HG03060 (cell line): ENCODE data around the gene SEC61A1.

ENCODE experiments used
- ATAC-seq: cut with Tn5 transposase; IDR thresholded peaks from one replicate; pipeline ENCODE4 v1.9.1; 2021; ENCODE audit warnings: low read depth, moderate number of reproducible peaks; ENCODE audit not compliant: unreplicated experiment

Gene SEC61A1

DNA sequence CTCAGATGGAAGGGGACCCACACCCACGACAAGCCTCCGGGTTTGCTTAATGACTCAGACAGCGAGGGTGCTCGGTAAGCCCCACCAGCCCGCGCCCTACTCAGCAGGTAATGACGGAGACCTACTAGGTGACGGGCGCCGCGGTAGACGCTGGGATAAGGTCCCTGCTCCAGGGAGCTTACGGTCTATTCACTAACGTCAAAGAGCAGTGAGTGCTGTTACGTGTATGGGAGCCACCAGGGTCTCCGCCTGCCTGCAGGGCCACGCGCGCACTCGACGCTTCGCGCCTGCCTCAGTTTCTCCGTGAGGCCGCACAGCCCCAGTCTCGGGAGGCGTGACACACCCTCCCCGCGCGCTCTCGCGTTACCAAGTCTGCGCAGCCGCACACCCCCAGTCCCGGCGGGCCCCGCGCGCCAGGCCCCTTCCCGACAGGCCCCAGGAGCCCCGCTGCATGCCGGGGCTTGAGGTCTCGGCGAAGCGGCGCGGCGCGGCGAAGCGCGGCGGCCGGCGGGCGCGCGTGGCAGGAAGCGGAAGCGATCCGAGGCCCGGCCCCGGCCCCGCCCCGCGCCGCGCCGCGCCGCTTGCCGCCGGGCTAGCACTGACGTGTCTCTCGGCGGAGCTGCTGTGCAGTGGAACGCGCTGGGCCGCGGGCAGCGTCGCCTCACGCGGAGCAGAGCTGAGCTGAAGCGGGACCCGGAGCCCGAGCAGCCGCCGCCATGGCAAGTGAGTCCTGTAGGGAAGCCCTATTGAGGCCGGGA is at the start of gene SEC61A1:
Gene SEC61A1, plus strand, starts transcription at position 601 of the 758 bp plus-strand sequence. Its CDS starts 116 bp downstream, at position 717.
- no peak for ATAC-seq

DNA sequence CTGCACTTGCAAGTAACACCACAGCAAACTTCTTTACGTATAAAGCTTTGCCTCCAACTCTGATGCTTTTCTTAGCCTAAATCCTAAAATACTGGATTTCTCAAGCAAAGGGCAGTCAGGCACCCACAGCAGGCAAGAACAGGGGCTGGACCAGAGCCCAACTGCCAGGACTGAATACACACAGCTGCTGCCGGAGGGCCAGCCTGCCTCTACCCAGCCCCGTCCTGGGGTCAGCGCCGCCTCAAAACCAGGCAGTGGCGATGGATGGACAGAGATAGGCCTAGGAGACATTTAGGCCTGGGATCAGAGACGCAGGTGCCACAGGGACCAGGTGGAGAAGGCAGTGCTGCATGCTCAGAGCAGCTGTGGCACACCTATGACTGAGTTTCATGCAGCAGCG is 47.6 kb upstream of the SEC61A1 start:
- no peak for ATAC-seq

DNA sequence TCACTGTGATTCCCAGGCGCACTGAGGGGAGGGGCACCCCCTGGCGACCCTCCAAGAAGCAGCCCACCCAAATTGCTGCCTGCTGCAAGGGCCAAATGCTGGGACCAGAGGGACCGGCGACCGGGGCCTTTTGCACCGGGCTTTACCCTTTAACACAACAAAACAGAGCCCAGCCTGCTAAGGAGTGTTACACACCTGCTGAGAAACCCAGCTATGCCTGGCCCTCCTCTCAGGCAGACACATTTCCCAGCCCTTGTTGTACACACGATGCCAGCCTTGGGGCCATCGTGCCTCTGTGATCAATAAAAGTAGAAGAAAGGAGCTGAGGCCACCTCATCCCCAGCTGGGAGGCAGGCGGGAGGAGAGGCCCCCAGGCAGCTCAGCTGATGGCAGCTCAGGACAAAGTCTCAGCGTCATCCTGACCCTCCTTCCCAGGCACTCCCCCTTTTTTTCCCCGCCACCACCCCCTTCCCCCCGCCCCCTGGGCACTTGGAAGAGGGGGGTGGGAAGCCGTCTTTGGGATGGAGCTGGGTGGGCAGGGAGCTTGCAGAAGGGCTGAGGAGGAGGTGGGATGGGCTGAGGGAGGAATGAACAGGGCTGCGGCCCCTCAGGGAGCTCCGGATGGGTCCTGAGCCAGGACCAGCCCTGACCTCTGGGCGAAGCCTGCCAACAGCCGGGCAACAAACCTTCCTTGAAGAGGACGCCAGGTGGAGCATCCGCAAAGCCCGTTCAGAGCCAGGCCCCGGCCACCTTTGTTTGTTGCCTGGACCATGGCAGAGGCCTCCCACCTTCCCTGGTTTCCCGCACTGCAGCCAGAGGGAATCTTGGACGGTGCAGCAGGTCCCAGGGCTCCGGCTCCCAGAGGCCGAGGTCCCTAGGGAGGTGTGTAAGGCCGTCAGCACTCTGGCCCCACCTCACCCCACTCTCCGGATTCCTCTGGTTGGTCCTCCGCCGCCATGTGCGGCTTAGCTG is 45.9 kb upstream of the SEC61A1 start:
- ATAC-seq: no peak

DNA sequence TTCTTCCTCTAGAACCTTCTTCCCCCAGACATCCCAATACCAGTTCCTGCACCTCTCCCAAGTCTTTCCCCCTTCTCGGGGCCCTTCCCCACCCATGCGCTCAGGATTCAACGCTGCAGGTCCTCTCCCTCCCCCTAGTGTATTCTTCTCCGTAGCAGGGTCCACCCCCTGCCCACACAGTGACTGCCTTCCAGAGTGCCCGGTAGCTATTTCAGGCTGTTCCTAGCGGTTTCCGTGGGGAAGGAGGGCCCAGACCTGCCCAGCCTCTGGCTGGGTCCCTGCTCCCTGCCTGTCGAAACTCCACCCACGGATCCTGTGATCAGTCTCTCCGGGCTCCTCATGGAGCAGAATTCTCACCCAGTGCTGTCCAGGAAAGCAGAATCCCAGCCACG is 45.2 kb upstream of the SEC61A1 start:
- no peak for ATAC-seq

DNA sequence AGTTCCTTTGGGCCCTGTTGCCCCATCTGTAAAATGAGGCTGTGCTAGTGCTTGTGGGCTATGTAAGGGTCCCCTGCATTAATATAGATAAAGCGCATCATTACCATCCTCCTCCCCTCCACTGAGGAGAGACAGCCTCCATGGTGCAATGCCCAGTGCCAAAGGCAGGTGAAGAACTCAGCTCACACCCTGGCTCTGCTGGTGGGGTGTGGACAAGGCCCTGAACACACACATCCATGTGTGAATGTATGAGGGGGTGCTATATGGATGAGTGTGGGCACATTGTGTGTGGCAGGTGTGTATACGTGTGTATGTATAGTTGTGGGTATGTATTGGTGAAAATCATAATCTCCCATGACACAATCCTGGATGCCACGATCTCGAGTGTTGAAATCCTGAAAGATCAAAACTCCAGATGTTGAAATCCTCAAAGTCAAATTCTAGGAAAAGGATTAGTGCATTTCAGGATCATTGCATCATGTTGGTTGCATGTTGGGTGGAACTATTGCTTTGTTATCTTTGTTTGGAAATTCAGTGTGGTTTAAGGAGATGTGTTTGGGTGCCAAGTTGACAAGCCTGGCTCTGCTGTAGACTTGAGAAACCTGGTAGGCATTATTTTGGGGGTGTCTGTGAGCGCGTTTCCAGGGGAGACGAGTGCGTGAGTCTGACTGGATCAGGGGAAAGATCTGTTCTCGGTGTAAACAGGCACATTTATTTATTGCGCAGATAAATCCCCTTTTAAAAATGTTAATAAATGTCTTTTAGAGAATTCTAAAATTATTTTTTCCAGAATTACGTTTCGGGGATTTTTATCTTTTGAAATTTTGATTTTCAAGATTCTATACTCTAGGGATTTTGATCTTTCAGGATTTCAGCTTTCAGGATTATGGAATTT is 42.0 kb upstream of the SEC61A1 start:
- ATAC-seq: no peak

DNA sequence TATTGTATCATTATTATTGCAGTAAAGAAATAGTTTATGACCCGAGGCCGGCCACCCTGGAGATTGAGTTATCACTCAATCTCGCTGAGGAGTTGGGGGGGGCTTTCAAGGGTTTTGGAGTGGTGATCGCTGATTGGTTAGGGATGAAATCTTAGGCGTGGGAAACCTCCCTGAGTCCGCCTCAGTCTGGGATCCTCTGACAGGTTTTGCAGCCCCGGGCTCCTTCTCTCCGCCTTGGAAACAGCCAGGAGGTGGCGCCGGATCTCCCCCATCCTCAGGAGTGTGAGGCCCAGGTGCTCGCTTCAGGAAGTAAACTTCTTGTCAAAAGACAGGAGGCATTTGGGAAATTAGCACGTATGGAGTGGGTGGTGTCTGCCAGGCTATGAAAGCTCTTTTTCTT is 41.1 kb upstream of the SEC61A1 start:
- ATAC-seq: no peak

DNA sequence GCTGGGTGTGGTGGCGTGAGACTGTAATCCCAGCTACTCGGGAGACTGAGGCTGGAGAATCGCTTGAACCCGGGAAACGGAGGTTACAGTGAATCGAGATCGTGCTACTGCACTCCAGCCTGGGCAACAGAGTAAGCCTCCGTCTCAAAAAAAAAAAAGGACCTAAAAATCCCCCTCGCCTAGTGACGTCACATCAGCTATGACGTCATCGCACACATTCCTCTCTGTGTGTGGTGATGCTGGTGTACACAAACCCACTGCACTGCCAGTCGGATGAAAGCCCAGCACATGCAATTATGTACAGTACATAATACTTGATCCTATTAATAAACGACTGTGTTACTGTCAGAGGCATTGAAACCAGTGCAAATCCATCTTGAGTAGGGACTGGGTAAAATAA is 40.2 kb upstream of the SEC61A1 start:
- no peak for ATAC-seq

DNA sequence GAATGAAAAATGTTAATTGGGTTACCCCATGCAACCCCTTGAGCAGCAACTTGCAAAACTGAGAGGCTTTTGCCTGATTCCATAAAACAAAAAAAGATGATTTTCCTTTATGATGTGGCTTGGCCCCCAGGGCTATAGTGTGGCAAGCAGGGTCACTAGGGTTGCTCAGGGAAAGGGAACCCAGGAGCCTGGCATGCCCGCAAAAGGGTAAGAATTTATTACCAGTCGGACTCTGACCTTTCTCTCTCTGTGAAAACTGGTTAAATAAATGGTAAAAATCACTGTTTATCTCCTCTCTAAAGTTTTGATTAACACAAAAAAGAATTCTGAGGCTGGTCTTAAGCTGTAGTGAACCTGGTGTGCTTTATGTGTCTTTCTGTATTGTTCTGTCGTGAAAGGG is 37.7 kb upstream of the SEC61A1 start:
- ATAC-seq: no peak

DNA sequence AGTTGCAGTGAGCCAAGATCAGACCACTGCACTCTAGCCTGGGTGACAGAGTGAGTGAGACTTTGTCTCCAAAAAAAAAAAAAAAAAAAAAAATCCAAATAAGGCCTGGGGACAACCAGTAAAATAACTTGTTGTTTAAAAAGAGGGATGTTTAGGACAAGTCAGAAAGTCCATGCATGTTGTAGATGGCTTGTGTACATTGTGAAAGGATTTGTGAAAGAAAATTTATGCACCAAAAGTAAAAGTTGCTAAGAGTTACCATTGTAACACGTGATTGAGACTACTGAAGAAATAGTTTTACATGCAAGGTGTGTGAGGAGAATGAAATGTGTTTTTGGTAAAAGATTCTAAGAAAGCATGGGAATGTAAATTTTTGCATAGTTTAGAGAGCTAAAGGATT is 35.7 kb upstream of the SEC61A1 start:
- no peak for ATAC-seq

DNA sequence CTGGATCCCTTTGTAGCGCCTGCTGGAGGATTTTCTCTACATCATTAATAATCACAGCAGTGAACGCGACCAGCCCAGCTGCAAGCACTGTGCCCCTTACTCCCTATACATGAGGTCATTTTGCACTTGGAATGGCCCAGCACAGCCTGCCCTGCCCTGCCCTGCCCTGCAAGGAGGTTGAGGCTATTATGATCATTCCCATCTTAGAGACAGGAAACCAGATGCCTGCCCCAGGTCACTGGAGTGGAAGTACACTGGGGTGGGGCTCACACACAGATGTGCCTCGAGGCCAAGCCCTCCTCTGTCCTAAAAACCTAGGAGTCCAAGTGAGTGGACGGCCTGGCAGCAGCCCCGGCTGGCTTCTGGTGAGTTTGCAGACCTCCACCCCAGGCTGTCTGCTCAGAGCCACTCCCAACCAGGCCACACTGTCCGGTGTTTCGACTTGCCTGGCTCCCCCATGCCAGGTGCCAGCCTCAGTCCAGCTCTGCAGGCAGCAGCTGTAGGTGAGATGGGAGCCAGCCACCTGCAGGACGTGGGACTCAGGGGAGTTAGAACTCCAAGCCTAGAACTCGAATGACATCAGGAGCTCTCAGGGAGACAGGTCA is 30.4 kb upstream of the SEC61A1 start:
- no peak for ATAC-seq

DNA sequence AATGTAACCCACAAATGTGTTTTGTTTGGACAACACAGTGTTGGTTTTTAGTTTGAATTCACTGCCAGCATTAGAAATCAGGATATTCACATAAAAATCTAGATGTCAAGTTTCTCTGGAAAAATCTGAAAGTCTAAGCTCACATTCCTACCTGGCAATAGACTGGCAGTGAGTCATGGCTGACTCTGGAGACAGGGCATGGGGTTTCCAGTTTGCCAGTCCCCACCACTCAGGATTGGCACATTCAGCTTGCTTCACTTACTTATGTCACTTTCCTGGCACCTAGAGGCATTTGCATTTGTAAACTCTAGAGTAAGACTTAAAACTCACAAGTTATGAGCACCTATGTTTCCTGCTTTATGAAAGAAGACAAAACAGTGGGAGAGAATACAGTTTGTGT is 19.1 kb upstream of the SEC61A1 start:
- ATAC-seq: no peak

DNA sequence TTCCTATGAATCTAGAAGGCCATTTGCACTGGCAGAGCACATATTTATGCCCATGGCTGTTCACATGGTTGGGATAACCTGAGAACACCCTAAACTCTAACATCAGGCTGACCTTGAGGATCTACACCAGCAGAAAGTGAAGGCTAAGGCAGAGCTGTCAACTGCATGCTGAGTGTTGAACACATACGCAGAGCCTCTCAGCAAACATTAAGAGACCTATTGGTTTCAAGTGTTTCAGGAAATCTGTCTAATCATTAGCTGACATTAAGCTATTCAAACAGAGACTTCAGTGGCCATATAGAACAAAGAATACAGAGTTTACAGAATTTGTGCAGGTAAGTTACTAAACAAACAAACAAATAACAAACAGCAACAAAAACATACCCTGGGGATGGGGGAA is 16.1 kb upstream of the SEC61A1 start:
- ATAC-seq: no peak

DNA sequence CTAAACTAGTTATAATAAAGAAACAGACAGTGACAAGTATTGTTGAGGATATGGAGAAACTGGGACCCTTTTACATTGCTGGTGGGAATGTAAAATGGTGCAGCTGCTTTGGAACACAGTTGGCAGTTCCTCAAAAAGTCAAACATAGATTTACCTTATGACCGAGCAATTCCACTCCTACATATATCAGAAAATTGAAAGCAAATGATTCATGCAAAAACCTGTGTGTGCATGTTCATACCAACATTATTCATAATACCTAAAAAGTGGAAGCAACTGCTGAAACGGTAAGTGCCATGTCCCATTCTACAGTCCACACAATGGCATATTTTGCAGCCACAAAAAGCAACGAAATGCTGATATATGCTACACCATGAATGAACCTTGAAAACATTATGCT is 12.2 kb upstream of the SEC61A1 start:
- no peak for ATAC-seq

DNA sequence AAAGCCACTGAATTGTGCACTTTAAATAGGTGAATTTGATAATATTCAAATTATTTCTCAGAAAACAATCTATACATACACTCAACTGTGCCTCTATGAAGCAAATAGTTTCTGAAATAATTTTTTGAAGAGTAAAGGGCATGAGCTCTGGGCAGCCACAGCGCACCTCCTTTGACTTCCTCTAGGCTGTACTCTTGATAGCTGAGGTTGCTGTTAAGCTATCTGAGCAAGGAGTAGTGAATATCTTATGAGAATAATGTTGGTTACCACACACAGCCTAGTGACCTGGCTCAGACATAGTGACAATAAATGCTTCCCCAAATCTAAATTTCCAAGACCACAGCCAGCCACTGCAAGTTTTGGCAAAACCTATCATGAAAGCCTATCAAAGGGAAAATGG is 11.6 kb upstream of the SEC61A1 start:
- ATAC-seq: no peak

DNA sequence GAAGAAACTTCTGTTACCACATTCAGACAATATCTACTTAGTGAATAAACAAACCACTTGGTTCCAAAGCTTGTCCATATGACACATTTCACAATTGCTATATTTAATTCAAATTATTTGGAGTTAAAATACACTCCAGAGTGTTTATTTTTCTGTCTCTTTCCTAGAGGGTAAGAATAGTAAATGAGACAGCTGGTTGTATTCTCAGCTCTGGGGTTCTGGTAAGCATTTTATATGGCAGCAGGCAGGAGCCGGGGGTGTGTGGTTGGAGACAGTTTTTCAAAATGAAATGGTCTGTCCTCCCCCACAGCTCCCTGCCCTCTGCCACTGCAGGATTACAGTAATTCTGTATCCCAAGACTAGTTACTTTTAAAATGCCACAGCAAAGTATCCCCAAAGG is 10.9 kb upstream of the SEC61A1 start:
- ATAC-seq: no peak

DNA sequence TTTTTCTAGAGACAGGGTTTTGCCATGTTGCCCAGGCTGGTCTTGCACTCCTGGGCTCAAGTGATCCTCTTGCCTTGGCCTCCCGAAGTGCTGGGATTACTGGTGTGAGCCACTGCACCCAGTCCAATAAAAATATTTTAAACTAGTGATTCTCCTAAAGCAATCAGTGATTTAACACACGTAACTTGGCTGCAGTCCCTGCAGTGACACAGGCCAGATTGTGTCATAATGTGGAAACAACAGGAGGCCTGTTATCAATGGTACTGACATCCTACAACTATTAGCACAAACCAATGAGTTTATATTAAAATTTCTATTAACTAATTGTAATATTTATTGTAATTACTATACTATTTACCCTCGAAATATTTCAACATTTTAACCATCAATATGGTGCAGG is 1.6 kb upstream of the SEC61A1 start:
- no peak for ATAC-seq

DNA sequence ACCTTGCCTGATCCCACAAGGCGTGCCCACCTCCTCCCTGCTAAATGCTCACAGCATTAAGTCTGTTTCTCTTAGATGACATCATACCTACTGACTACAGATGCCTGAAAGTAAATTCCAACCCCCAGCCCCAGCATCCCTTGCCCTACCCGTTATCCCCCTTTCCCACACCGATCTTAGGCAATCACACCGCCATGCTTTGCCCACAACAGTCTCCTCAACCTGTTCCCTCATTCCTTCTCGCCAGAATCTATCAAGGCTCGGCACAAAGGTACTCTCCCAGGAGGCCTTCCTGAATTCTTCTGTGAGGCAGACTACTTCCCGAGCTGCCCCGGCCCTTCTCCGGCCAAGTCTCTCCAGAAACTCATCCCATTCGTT is 789 bp upstream of the SEC61A1 start:
- ATAC-seq: no peak

DNA sequence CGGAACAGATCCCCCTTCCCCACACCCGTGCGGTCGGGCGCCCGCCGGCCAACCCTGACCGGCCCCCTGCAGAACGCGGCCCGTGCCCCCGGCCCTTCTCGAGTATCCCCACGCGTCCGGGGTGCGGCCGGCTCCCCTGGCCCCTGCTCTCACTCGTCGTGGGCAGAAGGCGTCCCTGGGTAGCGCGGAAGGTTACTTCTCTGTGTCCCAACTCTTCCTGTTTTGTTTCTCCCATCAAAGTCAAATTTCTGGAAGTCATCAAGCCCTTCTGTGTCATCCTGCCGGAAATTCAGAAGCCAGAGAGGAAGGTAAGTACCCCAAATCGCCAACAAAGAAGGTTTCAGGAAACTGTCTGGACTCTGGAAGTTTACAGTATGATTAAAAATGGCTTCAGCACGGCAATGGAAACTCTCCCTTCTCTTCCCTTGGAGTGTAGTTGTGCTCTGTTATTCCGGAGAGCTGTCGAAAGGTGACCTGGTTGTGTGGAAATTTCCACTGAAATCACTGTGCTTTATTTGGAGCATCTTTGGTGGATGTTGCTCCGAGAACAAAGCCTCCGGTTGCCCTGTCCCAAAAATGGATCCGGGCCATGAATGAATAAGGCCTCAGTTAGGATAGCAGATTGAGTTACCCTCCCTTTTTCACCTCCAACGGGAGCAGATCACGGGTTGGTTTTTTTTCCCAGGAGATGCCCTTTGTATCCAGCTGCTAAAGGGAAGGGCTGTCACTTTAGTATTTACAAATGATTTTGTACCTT is 536 bp downstream of the SEC61A1 start:
- no peak for ATAC-seq

DNA sequence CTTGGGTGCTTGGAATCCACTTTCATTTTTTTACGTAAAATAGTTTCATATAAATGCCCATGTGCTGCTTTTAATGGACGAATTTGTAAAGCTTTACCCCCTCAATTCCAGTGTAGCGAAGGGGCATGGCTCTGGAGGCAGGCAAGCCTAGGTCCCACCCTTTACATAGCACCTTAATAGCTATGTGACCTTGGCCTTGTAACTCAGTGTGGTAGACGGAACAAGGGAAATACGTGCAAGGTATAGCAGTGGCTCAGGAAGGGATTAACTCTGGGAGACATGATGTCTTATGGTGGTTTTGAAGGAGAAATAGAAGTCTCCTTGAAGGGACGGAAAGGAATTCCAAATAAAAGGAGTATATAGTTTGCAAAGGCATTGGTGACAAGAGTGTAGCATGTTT is 1.4 kb downstream of the SEC61A1 start:
- no peak for ATAC-seq

DNA sequence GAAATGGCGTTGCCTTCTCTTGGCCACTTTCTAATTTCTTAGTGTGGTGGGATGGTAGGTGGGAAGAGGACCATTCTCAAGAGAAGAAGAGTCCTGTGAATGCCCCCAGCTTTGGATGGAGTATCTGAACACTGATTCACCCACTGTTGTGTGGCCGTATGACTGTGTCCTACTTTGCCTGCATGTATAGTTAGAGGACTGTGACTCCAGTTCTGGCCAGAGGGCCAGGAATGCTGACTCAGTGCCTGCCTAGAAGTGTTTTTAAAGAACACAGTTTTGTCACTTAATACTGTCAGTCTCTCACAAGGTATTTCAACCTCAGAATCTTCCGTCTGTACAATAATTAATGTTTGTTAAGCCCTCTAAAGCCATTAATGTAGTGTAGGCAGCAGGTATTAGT is 2.1 kb downstream of the SEC61A1 start:
- ATAC-seq: no peak
